Measurements from ENCODE around the gene VPS36. TPM values are rescaled to one million over a fixed set of nuclear protein-coding genes. Genes with fewer than 3 reads are reported as not detected.
A peak's percentile ranks its signal among the peaks of the same experiment; 100 is the strongest.

Gene VPS36
- total and polyA plus RNA-seq, 9 of the 15 experiments (the other 6 are each of a cell fraction or from before 2014, with no cell fraction given): 8.4 to 30.6 (median 23.7) TPM

- TF ChIP-seq GTF3C2 (IDR thresholded peaks at IDR 0.05; ENCODE audit: borderline replicate concordance, extremely low read depth, insufficient read length) (no peak), ZNF512 (tag; IDR thresholded peaks at IDR 0.05) (no peak), BCL6 (CRISPR knock-in tag; IDR thresholded peaks at IDR 0.05) (no peak), PATZ1 (CRISPR knock-in tag; IDR thresholded peaks at IDR 0.05; ENCODE audit: borderline replicate concordance) (no peak), MCM3 (IDR thresholded peaks at IDR 0.05) (no peak), ZNF551 (CRISPR knock-in tag; IDR thresholded peaks at IDR 0.05) (no peak), ARID2 (IDR thresholded peaks at IDR 0.05) (no peak), NBN (IDR thresholded peaks at IDR 0.05; ENCODE audit: low read depth) (no peak), JUNB (CRISPR knock-in tag; conservative IDR thresholded peaks at IDR 0.05) (no peak), SFPQ (IDR thresholded peaks at IDR 0.05; ENCODE audit: low read depth, low read length) (no peak), ZNF639 (CRISPR knock-in tag; conservative IDR thresholded peaks at IDR 0.05 in 1 of 2, IDR thresholded peaks at IDR 0.05 in 1 of 2) (peak in 1 of 2 experiments; percentile 65; a peak in 1 of 4 replicates), MYBL2 (IDR thresholded peaks at IDR 0.05; ENCODE audit: low read depth) (no peak), MYBL2 (CRISPR knock-in tag; IDR thresholded peaks at IDR 0.05; ENCODE audit: borderline replicate concordance) (no peak), MAX (CRISPR knock-in tag; IDR thresholded peaks at IDR 0.05) (peak; percentile 56), XRCC5 (IDR thresholded peaks at IDR 0.05; ENCODE audit: low read depth, low read length) (peak; percentile 94), SIX5 (IDR thresholded peaks at IDR 0.05; ENCODE audit: borderline replicate concordance in 1 of 2, insufficient read depth in 1 of 2, low read depth in 1 of 2, low read length in 2 of 2) (no peak)
Measured at GRCh38 chr13:52450012-52450792, at the start of gene VPS36 (continued).
